Measurements from ENCODE around the gene ZFTA. TPM values are rescaled to one million over a fixed set of nuclear protein-coding genes. Genes with fewer than 3 reads are reported as not detected.

The ZFTA gene
- total RNA-seq, 2 donors from 2014 or later = 21.2 to 27.5 TPM

DNA sequence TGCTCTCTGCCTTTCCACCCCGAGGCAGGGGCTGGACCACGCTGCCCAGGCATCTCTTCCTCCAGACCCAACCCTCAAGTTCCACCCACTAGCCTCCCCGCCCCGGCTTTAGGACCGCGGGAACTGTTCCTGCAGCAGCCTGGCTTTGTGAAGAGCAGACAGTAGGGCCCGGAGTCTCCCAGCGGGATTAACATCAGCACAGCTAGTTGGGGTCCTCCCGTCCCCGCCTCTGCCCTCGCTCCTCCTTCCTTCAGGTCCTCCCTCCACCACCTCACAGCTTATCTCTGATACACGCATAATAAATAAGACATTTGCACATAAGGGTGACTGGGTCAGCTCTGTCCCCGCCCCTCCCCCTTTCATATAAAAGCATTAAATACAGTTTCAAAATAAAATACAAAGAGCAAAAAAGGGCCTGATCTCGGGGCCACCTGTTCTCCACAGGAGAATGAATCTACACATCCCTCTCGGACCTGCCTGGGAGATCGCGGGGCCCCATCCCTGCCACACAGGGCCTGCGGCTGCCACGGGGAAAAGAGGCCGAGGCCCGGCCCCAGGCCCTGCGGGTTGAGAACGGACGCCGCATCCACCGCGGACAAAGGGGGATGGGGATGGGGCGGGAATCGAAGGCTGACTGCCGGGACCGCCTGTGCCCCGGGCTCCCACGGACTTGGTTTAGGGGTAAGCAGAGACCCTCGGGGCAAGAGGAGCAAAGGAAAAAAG lies 6.5 kb downstream of the ZFTA start:
- Histone ChIP-seq H3K4me1 (ENCODE audit: control insufficient read depth in 1 of 2, low read depth in 2 of 2) (peaks cover 9 to 30% of the 10 kb centered on the region in 2 donors), H3K27ac (no peak overlapping the region), H3K4me3 (peak overlapping the region; percentile 80), H3K27me3 (replicated peaks; ENCODE audit: insufficient read depth) (no peaks in the 10 kb centered on the region), H3K36me3 (no peaks in the 10 kb centered on the region), H3K9me3 (no peaks in the 10 kb centered on the region)
- ATAC-seq (ENCODE audit: insufficient number of reproducible peaks, low FRiP score, low read depth) = no peak
- TF ChIP-seq, protein P1, sequence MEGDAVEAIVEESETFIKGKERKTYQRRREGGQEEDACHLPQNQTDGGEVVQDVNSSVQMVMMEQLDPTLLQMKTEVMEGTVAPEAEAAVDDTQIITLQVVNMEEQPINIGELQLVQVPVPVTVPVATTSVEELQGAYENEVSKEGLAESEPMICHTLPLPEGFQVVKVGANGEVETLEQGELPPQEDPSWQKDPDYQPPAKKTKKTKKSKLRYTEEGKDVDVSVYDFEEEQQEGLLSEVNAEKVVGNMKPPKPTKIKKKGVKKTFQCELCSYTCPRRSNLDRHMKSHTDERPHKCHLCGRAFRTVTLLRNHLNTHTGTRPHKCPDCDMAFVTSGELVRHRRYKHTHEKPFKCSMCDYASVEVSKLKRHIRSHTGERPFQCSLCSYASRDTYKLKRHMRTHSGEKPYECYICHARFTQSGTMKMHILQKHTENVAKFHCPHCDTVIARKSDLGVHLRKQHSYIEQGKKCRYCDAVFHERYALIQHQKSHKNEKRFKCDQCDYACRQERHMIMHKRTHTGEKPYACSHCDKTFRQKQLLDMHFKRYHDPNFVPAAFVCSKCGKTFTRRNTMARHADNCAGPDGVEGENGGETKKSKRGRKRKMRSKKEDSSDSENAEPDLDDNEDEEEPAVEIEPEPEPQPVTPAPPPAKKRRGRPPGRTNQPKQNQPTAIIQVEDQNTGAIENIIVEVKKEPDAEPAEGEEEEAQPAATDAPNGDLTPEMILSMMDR (IDR thresholded peaks at IDR 0.05) = no peak
- no peak for DNase-seq (ENCODE audit: low spot score)

DNA sequence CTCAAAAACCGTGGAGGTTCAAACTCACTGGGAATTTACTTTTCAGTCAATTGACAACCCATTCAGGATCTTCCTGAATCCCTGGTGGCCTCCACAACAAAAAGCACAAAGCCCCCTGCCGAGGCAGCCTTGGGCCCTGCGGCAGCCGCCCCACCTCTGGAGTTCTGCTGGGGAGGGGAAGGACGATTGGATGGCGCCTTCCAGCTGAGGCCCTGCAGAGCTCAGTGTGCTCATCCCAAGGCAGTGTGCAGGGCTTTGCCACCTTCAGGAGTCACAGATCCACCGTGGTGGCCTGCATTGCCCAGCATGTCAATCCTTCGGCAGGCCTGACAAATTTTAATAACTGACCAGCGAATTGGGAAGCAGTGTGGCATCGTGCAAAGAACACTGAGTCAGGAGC lies 7.4 kb downstream of the ZFTA start:
- Histone ChIP-seq H3K27ac (no peak overlapping the region), H3K4me1 (ENCODE audit: control insufficient read depth in 1 of 2, low read depth in 2 of 2) (peaks cover 5 to 20% of the 10 kb centered on the region in 2 donors), H3K9me3 (no peaks in the 10 kb centered on the region), H3K4me3 (no peak overlapping the region), H3K36me3 (no peaks in the 10 kb centered on the region), H3K27me3 (replicated peaks; ENCODE audit: insufficient read depth) (no peaks in the 10 kb centered on the region)
- TF ChIP-seq, protein P1 (IDR thresholded peaks at IDR 0.05) = no peak
- ATAC-seq (ENCODE audit: insufficient number of reproducible peaks, low FRiP score, low read depth) (no peak), DNase-seq (ENCODE audit: low spot score) (no peak)

DNA sequence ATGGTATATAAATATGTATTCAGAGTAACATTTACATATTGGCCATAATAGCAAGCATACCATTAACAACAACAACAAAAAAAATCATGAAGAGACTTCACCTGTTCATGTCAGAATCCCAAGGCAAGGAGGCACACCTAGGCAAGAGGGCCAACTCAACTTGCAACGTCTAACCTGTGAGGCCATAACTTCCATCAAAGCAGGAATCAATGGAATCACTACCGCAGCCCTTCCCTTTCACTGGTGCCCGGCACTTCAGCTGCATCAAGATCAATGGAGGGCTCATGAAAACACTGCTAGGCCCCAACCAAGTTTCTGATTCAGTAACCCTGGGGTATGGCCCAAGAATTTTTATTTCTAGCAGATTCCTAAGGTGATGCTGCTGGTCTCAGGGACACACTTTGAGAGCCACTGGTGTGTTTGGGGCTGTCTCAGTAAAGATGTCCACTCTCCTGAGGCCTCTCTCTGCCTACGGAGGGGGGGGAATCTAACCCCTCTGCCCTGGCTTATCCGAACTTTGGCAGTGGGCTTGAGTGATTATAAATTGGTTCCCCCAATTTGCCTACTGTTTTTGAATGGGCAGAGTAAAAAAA lies 8.0 kb downstream of the ZFTA start:
- Histone ChIP-seq H3K4me1 (ENCODE audit: control insufficient read depth in 1 of 2, low read depth in 2 of 2) (peaks cover 5 to 16% of the 10 kb centered on the region in 2 donors), H3K27ac (no peak overlapping the region), H3K4me3 (no peak overlapping the region), H3K36me3 (no peaks in the 10 kb centered on the region), H3K9me3 (no peaks in the 10 kb centered on the region), H3K27me3 (replicated peaks; ENCODE audit: insufficient read depth) (no peaks in the 10 kb centered on the region)
- no peak for ATAC-seq (ENCODE audit: insufficient number of reproducible peaks, low FRiP score, low read depth)
- DNase-seq (ENCODE audit: low spot score) = no peak
- TF ChIP-seq, protein P1 (IDR thresholded peaks at IDR 0.05) = no peak

DNA sequence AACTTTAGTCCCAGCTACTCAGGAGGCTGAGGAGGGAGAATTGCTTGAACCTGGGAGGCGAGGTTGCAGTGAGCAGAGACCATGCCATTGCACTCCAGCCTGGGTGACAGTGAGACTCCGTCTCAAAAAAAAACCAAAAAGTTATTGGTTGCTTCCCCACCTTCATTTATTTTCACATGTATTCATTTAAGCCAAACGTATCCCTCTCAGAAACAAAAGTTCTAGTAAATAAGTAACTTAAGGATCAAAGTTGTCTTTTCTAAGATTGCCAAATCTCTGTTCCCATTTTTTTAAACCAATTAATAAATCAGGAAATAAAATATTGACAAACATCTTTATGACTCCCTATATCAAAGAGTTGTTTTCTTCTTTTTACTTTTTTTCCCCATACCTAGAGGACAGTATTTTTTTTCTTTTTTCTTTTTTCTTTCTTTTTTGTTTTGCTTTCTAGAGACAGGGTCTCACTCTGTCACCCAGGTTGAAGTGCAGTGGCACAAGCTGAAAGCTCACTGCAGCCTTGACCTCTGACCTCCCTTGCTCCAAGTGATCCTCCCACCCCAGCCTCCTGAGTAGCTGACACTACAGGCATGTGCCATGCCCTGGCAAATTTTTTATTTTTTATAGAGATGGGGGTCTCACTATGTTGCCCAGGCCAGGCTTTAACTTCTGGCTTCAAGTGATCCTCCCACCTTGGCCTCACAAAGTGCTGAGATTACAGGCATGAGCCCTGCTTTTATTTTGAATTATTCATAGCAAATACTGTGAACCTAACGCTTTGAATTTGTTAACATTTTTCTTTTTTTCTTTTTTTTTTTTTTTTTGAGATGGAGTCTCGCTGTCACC lies 11.4 kb downstream of the ZFTA start:
- H3K4me3 ChIP-seq = no peak overlapping the region
- no peaks in the 10 kb centered on the region for H3K9me3 ChIP-seq
- H3K4me1 ChIP-seq (ENCODE audit: control insufficient read depth in 1 of 2, low read depth in 2 of 2) = peaks cover 0 to 3% of the 10 kb centered on the region in 2 donors
- no peaks in the 10 kb centered on the region for H3K27me3 ChIP-seq (replicated peaks; ENCODE audit: insufficient read depth)
- TF ChIP-seq, protein P1 (IDR thresholded peaks at IDR 0.05) = no peak
- ATAC-seq (ENCODE audit: insufficient number of reproducible peaks, low FRiP score, low read depth) (no peak), DNase-seq (ENCODE audit: low spot score) (no peak)
- no peak overlapping the region for H3K27ac ChIP-seq
- no peaks in the 10 kb centered on the region for H3K36me3 ChIP-seq

DNA sequence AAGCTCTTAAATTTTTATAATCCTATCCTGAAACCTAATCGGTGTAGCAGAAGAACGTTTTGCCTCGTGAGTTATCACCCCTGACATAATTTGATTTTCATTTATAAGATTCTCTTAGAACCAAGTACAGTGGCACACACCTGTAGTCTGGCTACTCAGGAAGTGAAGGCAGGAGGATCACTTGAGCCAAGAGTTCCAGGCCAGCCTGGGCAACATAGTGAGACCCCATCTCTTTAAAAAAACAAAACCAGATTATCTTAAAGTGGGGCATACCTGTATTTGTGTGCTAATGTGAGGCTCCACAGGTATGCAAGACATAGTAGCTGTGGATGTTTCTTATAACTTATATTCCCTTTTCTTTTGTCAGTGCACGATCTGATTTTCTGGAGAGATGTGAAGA lies 19.0 kb downstream of the ZFTA start:
- ATAC-seq (ENCODE audit: insufficient number of reproducible peaks, low FRiP score, low read depth) = no peak
- Histone ChIP-seq H3K27ac (no peak overlapping the region), H3K4me1 (ENCODE audit: control insufficient read depth in 1 of 2, low read depth in 2 of 2) (no peaks in the 10 kb centered on the region), H3K4me3 (no peak overlapping the region), H3K36me3 (peaks cover 19% of the 10 kb centered on the region), H3K27me3 (replicated peaks; ENCODE audit: insufficient read depth) (no peaks in the 10 kb centered on the region), H3K9me3 (no peaks in the 10 kb centered on the region)
- DNase-seq (ENCODE audit: low spot score) = no peak
- TF ChIP-seq, protein P1 (IDR thresholded peaks at IDR 0.05) = no peak

Data from thoracic aorta (tissue), 2 donors.